H9 (cell line): ENCODE data around the gene NSUN7. TPM values are rescaled to one million over a fixed set of nuclear protein-coding genes. Genes with fewer than 3 reads are reported as not detected.

ENCODE experiments used
- DNase-seq: peaks from one replicate; pipeline ENCODE4 v3.0.0-alpha.2; 2017
- H2AFZ ChIP-seq: one replicate; pipeline ENCODE4 v1.6.1; 2013; ENCODE audit warnings: mild to moderate bottlenecking, low read length, control low read depth, moderate library complexity
- H2AK5ac ChIP-seq: 2 replicates; pipeline ENCODE4 v1.6.1; 2013; ENCODE audit warnings: low read length, control low read depth, mixed read lengths; ENCODE audit not compliant: insufficient read length
- H2BK120ac ChIP-seq: one replicate; pipeline ENCODE4 v1.6.1; 2013; ENCODE audit warnings: low read depth, mild to moderate bottlenecking, low read length, control low read depth, inconsistent platforms; ENCODE audit not compliant: poor library complexity, severe bottlenecking
- H2BK12ac ChIP-seq: 2 replicates; pipeline ENCODE4 v1.6.1; 2013; ENCODE audit warnings: low read length, control low read depth, mixed read lengths, low read depth; ENCODE audit not compliant: insufficient read length
- H2BK15ac ChIP-seq: 2 replicates; pipeline ENCODE4 v1.6.1; 2013; ENCODE audit warnings: low read depth, low read length, control low read depth
- H2BK20ac ChIP-seq: one replicate; pipeline ENCODE4 v1.6.1; 2013; ENCODE audit warnings: low read depth, mild to moderate bottlenecking, low read length, control low read depth, inconsistent platforms; ENCODE audit not compliant: poor library complexity, severe bottlenecking
- H2BK5ac ChIP-seq: 2 replicates; pipeline ENCODE4 v1.6.1; 2013; ENCODE audit warnings: low read length, control low read depth, mixed read lengths; ENCODE audit not compliant: insufficient read length
- H3K14ac ChIP-seq: 2 replicates; pipeline ENCODE4 v1.6.1; 2013; ENCODE audit warnings: low read length, control low read depth; ENCODE audit not compliant: insufficient read depth
- H3K18ac ChIP-seq: 2 replicates; pipeline ENCODE4 v1.6.1; 2013; ENCODE audit warnings: low read depth, mild to moderate bottlenecking, mixed read lengths, low read length, control low read depth; ENCODE audit not compliant: insufficient read length
- H3K23ac ChIP-seq: 2 replicates; pipeline ENCODE4 v1.6.1; 2013; ENCODE audit warnings: low read length, control low read depth, mixed read lengths, low read depth; ENCODE audit not compliant: insufficient read length
- H3K23me2 ChIP-seq: 2 replicates; pipeline ENCODE4 v1.6.1; 2013; ENCODE audit warnings: low read depth, mild to moderate bottlenecking, mixed read lengths, low read length, control low read depth; ENCODE audit not compliant: insufficient read length, poor library complexity, severe bottlenecking
- H3K27ac ChIP-seq: 2 replicates; pipeline ENCODE4 v1.5.1; 2013; ENCODE audit warnings: low read length, control low read depth, mixed read lengths, low read depth; ENCODE audit not compliant: insufficient read length
- H3K27me3 ChIP-seq: 2 replicates; pipeline ENCODE4 v1.6.1; 2013; ENCODE audit warnings: low read length, control low read depth, inconsistent platforms; ENCODE audit not compliant: insufficient read depth
- H3K4ac ChIP-seq: 2 replicates; pipeline ENCODE4 v1.6.1; 2013; ENCODE audit warnings: low read depth, mild to moderate bottlenecking, control low read depth, inconsistent platforms, low read length, moderate library complexity
- H3K4me1 ChIP-seq: 2 replicates; pipeline ENCODE4 v1.6.1; 2013; ENCODE audit warnings: low read length, control low read depth, inconsistent platforms; ENCODE audit not compliant: insufficient read depth
- H3K4me2 ChIP-seq: 2 replicates; pipeline ENCODE4 v1.6.1; 2013; ENCODE audit warnings: low read length, control low read depth, mixed read lengths; ENCODE audit not compliant: insufficient read length, insufficient read depth
- H3K56ac ChIP-seq: 2 replicates; pipeline ENCODE4 v1.6.1; 2013; ENCODE audit warnings: low read depth, mild to moderate bottlenecking, mixed read lengths, low read length, control low read depth; ENCODE audit not compliant: insufficient read length
- H3K79me1 ChIP-seq: 2 replicates; pipeline ENCODE4 v1.6.1; 2013; ENCODE audit warnings: low read depth, mild to moderate bottlenecking, moderate library complexity, low read length, control low read depth, inconsistent platforms; ENCODE audit not compliant: insufficient read depth, poor library complexity, severe bottlenecking
- H3K79me2 ChIP-seq: 2 replicates; pipeline ENCODE4 v1.6.1; 2013; ENCODE audit warnings: low read length, control low read depth, inconsistent platforms; ENCODE audit not compliant: insufficient read depth
- H3K9ac ChIP-seq: 2 replicates; pipeline ENCODE4 v1.6.1; 2013; ENCODE audit warnings: low read length, control low read depth, mixed read lengths; ENCODE audit not compliant: insufficient read length; ENCODE audit errors: extremely low read depth
- H3K9me3 ChIP-seq: one replicate; pipeline ENCODE4 v1.6.1; 2013; ENCODE audit warnings: low read depth, low read length, inconsistent platforms; ENCODE audit not compliant: control insufficient read depth
- H3T11ph ChIP-seq: one replicate; pipeline ENCODE4 v1.6.1; 2013; ENCODE audit warnings: mild to moderate bottlenecking, low read length, control low read depth, inconsistent platforms
- H4K20me1 ChIP-seq: one replicate; pipeline ENCODE4 v1.6.1; 2013; ENCODE audit not compliant: control insufficient read depth, insufficient read length, insufficient read depth
- H4K5ac ChIP-seq: 2 replicates; pipeline ENCODE4 v1.6.1; 2013; ENCODE audit warnings: low read depth, mild to moderate bottlenecking, mixed read lengths, low read length, control low read depth; ENCODE audit not compliant: insufficient read length
- H4K8ac ChIP-seq: replicated peaks from 2 replicates; pipeline ENCODE4 v1.6.1; 2013; ENCODE audit warnings: low read length, control low read depth, mixed read lengths, low read depth; ENCODE audit not compliant: insufficient read length
- H4K91ac ChIP-seq: 2 replicates; pipeline ENCODE4 v1.6.1; 2013; ENCODE audit warnings: low read depth, mild to moderate bottlenecking, moderate library complexity, mixed read lengths, low read length, control low read depth; ENCODE audit not compliant: insufficient read length
- H3K27ac Mint-ChIP-seq, 3 experiments: 2 replicates in 2 of 3; 3 replicates in 1 of 3; pipeline ENCODE4 v1.8.0; 2020 to 2021; ENCODE audit warnings: mixed read lengths in 3 of 3, mild to moderate bottlenecking in 1 of 3, moderate library complexity in 1 of 3
- H3K27me3 Mint-ChIP-seq: 2 replicates; pipeline ENCODE4 v1.8.0; 2021; ENCODE audit warnings: low read depth, mild to moderate bottlenecking, moderate library complexity, mixed read lengths
- H3K36me3 Mint-ChIP-seq, 3 experiments: 2 replicates in 2 of 3; 3 replicates in 1 of 3; pipeline ENCODE4 v1.8.0; 2020 to 2021; ENCODE audit warnings: low read depth in 3 of 3, mixed read lengths in 3 of 3; ENCODE audit not compliant: insufficient read depth in 1 of 3
- H3K4me1 Mint-ChIP-seq, 2 experiments: 2 replicates each; pipeline ENCODE4 v1.8.0; 2020; ENCODE audit warnings: mixed read lengths in 2 of 2
- H3K4me3 Mint-ChIP-seq, 2 experiments: 2 replicates in 1 of 2; 3 replicates in 1 of 2; pipeline ENCODE4 v1.8.0; 2020 to 2021; ENCODE audit warnings: mild to moderate bottlenecking in 2 of 2, mixed read lengths in 2 of 2, moderate library complexity in 1 of 2
- H3K9me3 Mint-ChIP-seq, 2 experiments: 2 replicates in 1 of 2; 3 replicates in 1 of 2; pipeline ENCODE4 v1.8.0; 2020; ENCODE audit warnings: mild to moderate bottlenecking in 2 of 2, mixed read lengths in 2 of 2, moderate library complexity in 1 of 2
- CTCF ChIP-seq: fragments of 200-600 bp; sonication (generic); conservative IDR thresholded peaks from 3 replicates; pipeline ENCODE4 v1.8.0; 2021; ENCODE audit warnings: antibody characterized with exemption, mild to moderate bottlenecking
- WGBS: extraction: QIAGEN DNeasy Blood & Tissue Kit; methylation state at CpG from one replicate; pipeline ENCODE4 v1.1.7; 2013; ENCODE audit warnings: missing lambda C conversion rate, low lambda C conversion rate, mixed read lengths; ENCODE audit not compliant: insufficient read length; ENCODE audit errors: extremely low coverage; 5-methylcytosine and 5-hydroxymethylcytosine counted together
- total RNA-seq: library from RNA; stranded (reverse); gene quantifications from 2 replicates; pipeline ENCODE4 v1.2.1, GENCODE V29; 2021

The NSUN7 gene
- total RNA-seq, 1 experiment from 2014 or later: 15.9 TPM

DNA sequence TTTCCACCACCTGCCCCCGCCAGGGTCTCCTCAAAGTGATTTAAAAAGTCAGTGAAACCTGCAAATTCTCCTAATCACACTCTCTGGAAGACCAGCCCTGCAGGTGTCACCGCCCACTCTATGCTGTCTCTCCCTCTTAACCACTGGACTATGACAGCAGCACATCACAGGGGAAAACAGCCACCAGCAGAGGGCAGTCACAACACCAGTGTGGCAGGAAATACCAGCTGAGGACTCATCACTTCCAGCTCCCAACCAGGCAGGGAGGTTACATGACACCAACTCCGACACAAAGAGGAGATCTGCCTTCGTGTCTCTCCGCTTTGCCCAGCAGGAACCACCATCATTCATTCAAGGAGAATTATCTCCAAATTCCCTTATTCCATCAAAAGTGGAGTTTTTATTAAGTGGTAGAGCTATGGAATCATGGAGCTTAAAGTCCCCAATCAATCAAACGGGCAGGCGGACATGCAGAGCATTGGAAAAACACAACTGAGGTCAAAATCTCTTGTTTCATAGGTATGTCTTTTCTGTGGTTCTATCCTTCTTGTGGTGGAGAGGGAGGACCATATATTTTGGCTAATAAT, 91.3 kb downstream of the NSUN7 start:
- no peaks in the 10 kb centered on the region for H3K9me3 Mint-ChIP-seq
- no peak overlapping the region for H3K14ac ChIP-seq
- H3K27ac ChIP-seq: no peak overlapping the region
- no peak overlapping the region for H4K8ac ChIP-seq
- H3K4me1 Mint-ChIP-seq: peaks cover 20% of the 10 kb centered on the region in 2 experiments
- no peak overlapping the region for H2BK15ac ChIP-seq
- H3K9ac ChIP-seq: no peak overlapping the region
- no peaks in the 10 kb centered on the region for H3K27me3 Mint-ChIP-seq
- no peak overlapping the region for H2BK120ac ChIP-seq
- no peaks in the 10 kb centered on the region for H3K79me1 ChIP-seq
- H3K23me2 ChIP-seq: no peaks in the 10 kb centered on the region
- H3K79me2 ChIP-seq: peaks cover 5% of the 10 kb centered on the region; the same call in 1 of the 2 replicates
- no peak overlapping the region for H2BK5ac ChIP-seq
- peak; percentile 94 for TF ChIP-seq CTCF
- peak; percentile 96 for DNase-seq
- H3T11ph ChIP-seq: no peak overlapping the region
- no peak overlapping the region for H3K4ac ChIP-seq
- H4K5ac ChIP-seq: no peak overlapping the region
- H3K27ac Mint-ChIP-seq: peak overlapping the region in 2 of 3 experiments; percentile 73 to 95; a peak in 4 of 7 replicates
- H4K91ac ChIP-seq: no peak overlapping the region
- H3K4me1 ChIP-seq: 0 out of 2 replicates have a peak, but pooled peaks cover 4% of the 10 kb centered on the region
- H3K23ac ChIP-seq: no peak overlapping the region
- peaks cover 0 to 24% (median 6%) of the 10 kb centered on the region in 3 experiments; a peak in 6 of 7 replicates for H3K36me3 Mint-ChIP-seq
- no peaks in the 10 kb centered on the region for H3K27me3 ChIP-seq
- H2BK12ac ChIP-seq: no peak overlapping the region
- no peak overlapping the region for H3K4me3 Mint-ChIP-seq
- H2AK5ac ChIP-seq: no peak overlapping the region
- no peak overlapping the region for H3K4me2 ChIP-seq
- no peaks in the 10 kb centered on the region for H3K9me3 ChIP-seq
- H2AFZ ChIP-seq: no peak overlapping the region
- no peak overlapping the region for H3K18ac ChIP-seq
- no peaks in the 10 kb centered on the region for H4K20me1 ChIP-seq
- H2BK20ac ChIP-seq: no peak overlapping the region
- WGBS: no CpG with 5 or more reads among the region's 7 CpGs
- H3K56ac ChIP-seq: no peak overlapping the region
